ENCODE results near the gene SUCLG2.
"Not testable (repeated sequence)": the region's sequence is repeated elsewhere in the genome, so short reads cannot be mapped to it uniquely, and the experiment has no call there.

The SUCLG2 gene

DNA sequence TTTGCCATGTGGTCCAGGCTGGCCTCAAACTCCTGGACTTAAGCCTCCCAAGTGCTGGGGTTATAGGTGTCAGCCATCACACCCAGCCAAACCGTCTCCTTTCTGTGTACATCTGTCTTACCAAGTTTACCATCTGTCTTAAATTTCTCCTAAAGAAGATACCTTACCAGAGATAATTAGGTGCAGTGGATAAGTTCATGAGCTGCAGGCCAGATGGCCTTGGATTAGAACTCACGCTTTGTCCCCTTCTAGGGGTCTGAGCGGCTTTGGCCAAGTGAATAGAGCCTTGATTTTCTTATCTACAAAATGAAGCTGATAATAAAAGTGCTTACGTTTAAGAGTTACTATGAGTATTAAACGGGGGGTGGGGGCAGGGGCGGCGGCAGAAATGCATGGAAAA lies 103.9 kb downstream of the SUCLG2 start:
- Histone ChIP-seq H3F3A (ENCODE audit: insufficient read depth, low read length) (no peaks in the 10 kb centered on the region), H4K20me1 (ENCODE audit: insufficient read depth, low read length) (no peaks in the 10 kb centered on the region), H3K9me2 (ENCODE audit: low read depth, low read length) (no peaks in the 10 kb centered on the region), H3K9me3 (ENCODE audit: low read length) (no peaks in the 10 kb centered on the region), H3K79me2 (ENCODE audit: insufficient read depth, low read length) (no peaks in the 10 kb centered on the region), H3K36me3 (ENCODE audit: insufficient read depth, low read length) (no peaks in the 10 kb centered on the region), H3K27me3 (ENCODE audit: insufficient read depth, low read length) (no peaks in the 10 kb centered on the region), H3K27ac (ENCODE audit: low read depth, low read length, poor library complexity, severe bottlenecking) (no peak overlapping the region), H3K4me3 (ENCODE audit: low read depth, low read length, poor library complexity, severe bottlenecking) (no peak overlapping the region), H3K4me2 (ENCODE audit: low read length) (no peak overlapping the region), H2AFZ (ENCODE audit: low read length) (no peak overlapping the region), H3K9ac (ENCODE audit: low read length) (no peak overlapping the region), H3K4me1 (ENCODE audit: insufficient read depth, low read length, severe bottlenecking) (no peaks in the 10 kb centered on the region)
- TF ChIP-seq EZH2 (IDR thresholded peaks at IDR 0.05; ENCODE audit: borderline replicate concordance, low read length), result no peak
- TF ChIP-seq, protein P1, sequence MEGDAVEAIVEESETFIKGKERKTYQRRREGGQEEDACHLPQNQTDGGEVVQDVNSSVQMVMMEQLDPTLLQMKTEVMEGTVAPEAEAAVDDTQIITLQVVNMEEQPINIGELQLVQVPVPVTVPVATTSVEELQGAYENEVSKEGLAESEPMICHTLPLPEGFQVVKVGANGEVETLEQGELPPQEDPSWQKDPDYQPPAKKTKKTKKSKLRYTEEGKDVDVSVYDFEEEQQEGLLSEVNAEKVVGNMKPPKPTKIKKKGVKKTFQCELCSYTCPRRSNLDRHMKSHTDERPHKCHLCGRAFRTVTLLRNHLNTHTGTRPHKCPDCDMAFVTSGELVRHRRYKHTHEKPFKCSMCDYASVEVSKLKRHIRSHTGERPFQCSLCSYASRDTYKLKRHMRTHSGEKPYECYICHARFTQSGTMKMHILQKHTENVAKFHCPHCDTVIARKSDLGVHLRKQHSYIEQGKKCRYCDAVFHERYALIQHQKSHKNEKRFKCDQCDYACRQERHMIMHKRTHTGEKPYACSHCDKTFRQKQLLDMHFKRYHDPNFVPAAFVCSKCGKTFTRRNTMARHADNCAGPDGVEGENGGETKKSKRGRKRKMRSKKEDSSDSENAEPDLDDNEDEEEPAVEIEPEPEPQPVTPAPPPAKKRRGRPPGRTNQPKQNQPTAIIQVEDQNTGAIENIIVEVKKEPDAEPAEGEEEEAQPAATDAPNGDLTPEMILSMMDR (IDR thresholded peaks at IDR 0.05; ENCODE audit: low read length), result no peak

DNA sequence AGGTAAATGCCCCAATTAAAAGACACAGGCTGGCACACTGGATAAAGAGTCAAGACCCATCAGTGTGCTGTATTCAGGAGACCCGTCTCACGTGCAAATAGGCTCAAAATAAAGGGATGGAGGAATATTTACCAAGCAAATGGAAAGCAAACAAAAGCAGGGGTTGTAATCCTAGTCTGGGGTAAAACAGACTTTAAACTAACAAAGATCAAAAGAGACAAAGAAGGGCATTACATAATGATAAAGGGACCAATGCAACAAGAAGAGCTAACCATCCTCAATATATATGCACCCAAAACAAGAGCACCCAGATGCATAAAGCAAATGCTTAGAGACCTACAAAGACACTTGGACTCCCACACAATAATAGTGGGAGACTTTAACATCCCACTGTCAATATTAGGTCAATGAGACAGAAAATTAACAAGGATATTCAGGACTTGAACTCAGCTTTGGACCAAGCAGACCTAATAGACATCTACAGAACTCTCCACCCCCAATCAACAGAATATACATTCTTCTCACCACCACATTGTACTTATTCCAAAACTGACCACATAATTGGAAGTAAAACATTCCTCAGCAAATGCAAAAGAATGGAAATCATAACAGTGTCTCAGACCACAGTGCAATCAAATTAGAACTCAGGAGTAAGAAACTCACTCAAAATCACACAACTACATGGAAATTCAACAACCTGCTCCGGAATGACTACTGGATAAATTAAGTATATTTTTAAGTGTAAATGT lies 111.7 kb downstream of the SUCLG2 start:
- not testable (repeated sequence) for H4K20me1 ChIP-seq (ENCODE audit: insufficient read depth, low read length); H3K9ac ChIP-seq (ENCODE audit: low read length); H3K4me1 ChIP-seq (ENCODE audit: insufficient read depth, low read length, severe bottlenecking); H3K27ac ChIP-seq (ENCODE audit: low read depth, low read length, poor library complexity, severe bottlenecking); H3K9me3 ChIP-seq (ENCODE audit: low read length); H3K4me3 ChIP-seq (ENCODE audit: low read depth, low read length, poor library complexity, severe bottlenecking); H3K27me3 ChIP-seq (ENCODE audit: insufficient read depth, low read length); H3F3A ChIP-seq (ENCODE audit: insufficient read depth, low read length); H2AFZ ChIP-seq (ENCODE audit: low read length); H3K36me3 ChIP-seq (ENCODE audit: insufficient read depth, low read length); H3K9me2 ChIP-seq (ENCODE audit: low read depth, low read length); H3K4me2 ChIP-seq (ENCODE audit: low read length); H3K79me2 ChIP-seq (ENCODE audit: insufficient read depth, low read length)

DNA sequence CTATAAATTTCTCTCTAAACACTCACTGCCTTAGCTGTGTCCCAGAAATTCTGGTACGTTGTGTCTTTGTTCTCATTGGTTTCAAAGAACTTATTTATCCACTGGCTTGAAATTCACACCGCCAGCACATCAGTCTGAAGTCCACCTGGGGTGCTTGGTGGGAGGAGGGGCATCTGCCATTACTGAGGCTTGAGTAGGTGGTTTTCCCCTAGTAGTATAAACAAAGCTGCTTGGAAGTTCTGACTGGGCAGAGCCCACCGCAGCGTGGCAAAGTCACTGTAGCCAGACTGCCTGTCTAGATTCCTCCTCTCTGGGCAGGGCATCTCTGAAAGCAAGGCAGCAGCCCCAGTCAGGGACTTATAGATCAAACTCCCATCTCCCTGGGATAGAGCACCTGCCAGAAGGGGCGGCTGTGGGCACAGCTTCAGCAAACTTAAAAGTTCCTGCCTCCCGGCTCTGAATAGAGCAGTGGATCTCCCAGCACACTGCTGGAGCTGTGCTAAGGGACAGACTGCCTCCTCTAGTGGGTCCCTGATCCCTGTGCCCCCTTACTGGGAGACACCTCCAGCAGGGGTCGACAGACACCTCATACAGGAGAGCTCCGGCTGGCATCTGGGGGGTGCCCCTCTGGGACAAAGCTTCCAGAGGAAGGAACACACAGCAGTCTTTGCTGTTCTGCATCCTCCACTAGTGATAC lies 114.1 kb downstream of the SUCLG2 start:
- no peak overlapping the region for H3K9ac ChIP-seq (ENCODE audit: low read length)
- H3K4me3 ChIP-seq (ENCODE audit: low read depth, low read length, poor library complexity, severe bottlenecking), result no peak overlapping the region
- no peak overlapping the region for H2AFZ ChIP-seq (ENCODE audit: low read length)
- TF ChIP-seq EZH2 (IDR thresholded peaks at IDR 0.05; ENCODE audit: borderline replicate concordance, low read length), result no peak
- TF ChIP-seq, protein P1 (IDR thresholded peaks at IDR 0.05; ENCODE audit: low read length), result no peak
- no peaks in the 10 kb centered on the region for H3K79me2 ChIP-seq (ENCODE audit: insufficient read depth, low read length)
- H3F3A ChIP-seq (ENCODE audit: insufficient read depth, low read length), result no peaks in the 10 kb centered on the region
- H3K9me2 ChIP-seq (ENCODE audit: low read depth, low read length), result no peaks in the 10 kb centered on the region
- no peak overlapping the region for H3K4me2 ChIP-seq (ENCODE audit: low read length)
- H3K4me1 ChIP-seq (ENCODE audit: insufficient read depth, low read length, severe bottlenecking), result no peaks in the 10 kb centered on the region
- H4K20me1 ChIP-seq (ENCODE audit: insufficient read depth, low read length), result no peaks in the 10 kb centered on the region
- H3K27me3 ChIP-seq (ENCODE audit: insufficient read depth, low read length), result no peaks in the 10 kb centered on the region
- H3K36me3 ChIP-seq (ENCODE audit: insufficient read depth, low read length), result no peaks in the 10 kb centered on the region
- no peak overlapping the region for H3K27ac ChIP-seq (ENCODE audit: low read depth, low read length, poor library complexity, severe bottlenecking)
- no peaks in the 10 kb centered on the region for H3K9me3 ChIP-seq (ENCODE audit: low read length)

DNA sequence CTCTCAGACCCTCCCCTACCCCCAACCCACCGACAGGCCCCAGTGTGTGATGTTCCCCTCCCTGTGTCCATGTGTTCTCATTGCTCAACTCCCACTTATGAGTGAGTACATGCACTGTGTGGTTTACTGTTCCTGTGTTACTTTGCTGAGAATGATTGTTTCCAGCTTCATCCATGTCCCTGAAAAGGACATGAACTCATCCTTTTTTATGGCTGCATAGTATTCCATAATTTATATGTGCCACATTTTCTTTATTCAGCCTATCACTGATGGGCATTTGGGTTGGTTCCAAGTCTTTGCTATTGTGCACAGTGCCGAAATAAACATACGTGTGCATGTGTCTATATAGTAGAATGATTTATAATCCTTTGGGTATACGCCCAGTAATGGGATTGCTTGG lies 117.2 kb downstream of the SUCLG2 start:
- not testable (repeated sequence) for H3K9me2 ChIP-seq (ENCODE audit: low read depth, low read length); H3K4me3 ChIP-seq (ENCODE audit: low read depth, low read length, poor library complexity, severe bottlenecking); H3K9ac ChIP-seq (ENCODE audit: low read length); H2AFZ ChIP-seq (ENCODE audit: low read length); H3K27ac ChIP-seq (ENCODE audit: low read depth, low read length, poor library complexity, severe bottlenecking); H3K4me2 ChIP-seq (ENCODE audit: low read length); H3K36me3 ChIP-seq (ENCODE audit: insufficient read depth, low read length); H3K79me2 ChIP-seq (ENCODE audit: insufficient read depth, low read length); H3K9me3 ChIP-seq (ENCODE audit: low read length); H3F3A ChIP-seq (ENCODE audit: insufficient read depth, low read length); H3K27me3 ChIP-seq (ENCODE audit: insufficient read depth, low read length); H4K20me1 ChIP-seq (ENCODE audit: insufficient read depth, low read length); H3K4me1 ChIP-seq (ENCODE audit: insufficient read depth, low read length, severe bottlenecking)

All from OCI-LY1 (cell line).